Panc1 (cell line): Measurements from ENCODE around the gene SYTL3.
"Not testable (repeated sequence)": the region's sequence is repeated elsewhere in the genome, so short reads cannot be mapped to it uniquely, and the experiment has no call there.

Experiments used
- POLR2AphosphoS5 ChIP-seq: IDR thresholded peaks from 2 replicates; pipeline ENCODE4 v1.6.1; 2012; ENCODE audit warnings: mild to moderate bottlenecking, low read depth, low read length, moderate library complexity
- SIN3A ChIP-seq: IDR thresholded peaks from 2 replicates; pipeline ENCODE4 v1.6.1; 2012; ENCODE audit warnings: low read depth, mild to moderate bottlenecking, low read length, moderate library complexity, borderline replicate concordance; ENCODE audit not compliant: insufficient read depth
- TCF7L2 ChIP-seq: IDR thresholded peaks from 2 replicates; pipeline ENCODE4 v1.6.1; 2011; ENCODE audit warnings: mild to moderate bottlenecking, low read depth, low read length, inconsistent platforms
- TF ChIP-seq, protein P1 (sequence below): fragments of 450-650 bp; IDR thresholded peaks from 2 replicates; pipeline ENCODE4 v1.5.1; 2017; ENCODE audit warnings: mild to moderate bottlenecking

DNA sequence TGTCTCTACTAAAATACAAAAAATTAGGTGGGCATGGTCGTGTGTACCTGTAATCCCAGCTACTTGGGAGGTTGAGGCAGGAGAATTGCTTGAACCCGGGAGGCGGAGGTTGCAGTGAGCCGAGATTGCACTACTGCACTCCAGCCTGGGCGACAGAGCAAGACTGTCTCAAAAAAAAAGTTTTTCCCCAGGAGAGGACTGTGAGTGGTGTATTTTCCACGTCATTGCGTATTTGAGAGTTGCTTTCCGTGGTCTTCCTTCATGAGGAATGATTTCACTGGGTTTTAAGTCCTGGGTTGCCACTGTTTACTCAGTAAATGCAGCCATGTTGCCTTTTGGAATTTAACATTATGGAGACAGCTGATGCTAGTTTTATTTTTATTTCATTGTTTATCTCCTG is 22.3 kb downstream of the SYTL3 start:
- TF ChIP-seq POLR2AphosphoS5, TCF7L2, SIN3A: not testable (repeated sequence)
- TF ChIP-seq, protein P1, sequence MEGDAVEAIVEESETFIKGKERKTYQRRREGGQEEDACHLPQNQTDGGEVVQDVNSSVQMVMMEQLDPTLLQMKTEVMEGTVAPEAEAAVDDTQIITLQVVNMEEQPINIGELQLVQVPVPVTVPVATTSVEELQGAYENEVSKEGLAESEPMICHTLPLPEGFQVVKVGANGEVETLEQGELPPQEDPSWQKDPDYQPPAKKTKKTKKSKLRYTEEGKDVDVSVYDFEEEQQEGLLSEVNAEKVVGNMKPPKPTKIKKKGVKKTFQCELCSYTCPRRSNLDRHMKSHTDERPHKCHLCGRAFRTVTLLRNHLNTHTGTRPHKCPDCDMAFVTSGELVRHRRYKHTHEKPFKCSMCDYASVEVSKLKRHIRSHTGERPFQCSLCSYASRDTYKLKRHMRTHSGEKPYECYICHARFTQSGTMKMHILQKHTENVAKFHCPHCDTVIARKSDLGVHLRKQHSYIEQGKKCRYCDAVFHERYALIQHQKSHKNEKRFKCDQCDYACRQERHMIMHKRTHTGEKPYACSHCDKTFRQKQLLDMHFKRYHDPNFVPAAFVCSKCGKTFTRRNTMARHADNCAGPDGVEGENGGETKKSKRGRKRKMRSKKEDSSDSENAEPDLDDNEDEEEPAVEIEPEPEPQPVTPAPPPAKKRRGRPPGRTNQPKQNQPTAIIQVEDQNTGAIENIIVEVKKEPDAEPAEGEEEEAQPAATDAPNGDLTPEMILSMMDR: not testable (repeated sequence)
